ENCODE results near the gene SIVA1. TPM values are rescaled to one million over a fixed set of nuclear protein-coding genes. Genes with fewer than 3 reads are reported as not detected.

SIVA1 gene
- polyA plus RNA-seq, 3 donors: 102 to 193 (median 156) TPM

DNA sequence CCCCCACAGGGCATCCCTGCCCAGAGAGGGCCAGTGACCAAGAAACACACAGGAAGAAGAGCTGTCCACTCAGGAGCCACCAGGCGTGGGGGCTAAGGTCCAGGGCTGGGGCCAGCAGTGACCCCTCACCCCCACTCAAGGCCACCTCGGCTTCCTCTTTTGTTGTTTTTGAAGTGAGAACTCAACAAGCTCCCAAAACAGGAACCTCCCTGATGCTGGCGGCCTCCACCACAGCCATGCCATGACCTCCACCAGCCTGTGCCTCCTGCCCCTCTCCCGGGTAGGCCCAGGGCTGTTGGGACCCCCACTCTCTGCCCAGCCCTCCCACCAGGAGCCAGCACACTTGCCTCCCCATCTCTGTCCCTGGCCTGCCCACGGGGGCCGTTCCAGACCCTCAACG, 34.8 kb downstream of the SIVA1 start:
- no peak for TF ChIP-seq CTCF (IDR thresholded peaks at IDR 0.05)
- Histone ChIP-seq H3K9me3 (replicated peaks in 1 of 2; ENCODE audit: control insufficient read depth in 1 of 2, insufficient read depth in 1 of 2, low read length in 2 of 2) (no peaks in the 10 kb centered on the region), H3K79me2 (ENCODE audit: insufficient read depth, low read length) (peaks cover 81% of the 10 kb centered on the region), H3K4me1 (ENCODE audit: control insufficient read depth in 1 of 2, insufficient read depth in 2 of 2, low read length in 2 of 2) (peaks cover 29 to 41% of the 10 kb centered on the region in 2 donors), H3K4me3 (replicated peaks in 1 of 3; ENCODE audit: low read depth in 2 of 3, low read length in 3 of 3) (peak overlapping the region in 1 of 3 experiments; percentile 60), H3K27ac (ENCODE audit: low read depth in 1 of 2, low read length in 2 of 2) (peak overlapping the region; percentile 53 to 77), H3K9ac (ENCODE audit: insufficient read depth, low read length, poor library complexity, severe bottlenecking) (peak overlapping the region; percentile 43), H2AFZ (ENCODE audit: insufficient read depth, low read depth, low read length, poor library complexity, severe bottlenecking) (no peak overlapping the region), H3K27me3 (ENCODE audit: control insufficient read depth in 2 of 2, insufficient read depth in 2 of 2, low read length in 2 of 2) (no peaks in the 10 kb centered on the region), H3K36me3 (replicated peaks in 1 of 2; ENCODE audit: control insufficient read depth in 1 of 2, insufficient read depth in 2 of 2, low read length in 2 of 2) (peaks cover 35 to 36% of the 10 kb centered on the region in 2 donors), H3K4me2 (replicated peaks; ENCODE audit: extremely low read depth, low read length, poor library complexity, severe bottlenecking) (peak overlapping the region; percentile 64), H4K20me1 (ENCODE audit: insufficient read depth, low read length) (peaks cover 75% of the 10 kb centered on the region)
- peak overlapping the region in 1 of 2 donors; percentile 67 for H3K4me3 Mint-ChIP-seq
- H3K27me3 Mint-ChIP-seq (ENCODE audit: low read depth in 3 of 3): peaks cover 0 to 2% (median 0%) of the 10 kb centered on the region in 3 donors
- 53% methylated on average over 5 of the region's 7 CpGs for WGBS (ENCODE audit: insufficient coverage)
- peak; percentile 67 to 76 (median 76) for DNase-seq
- peaks cover 41% of the 10 kb centered on the region for H3K4me1 Mint-ChIP-seq
- no peaks in the 10 kb centered on the region for H3K9me3 Mint-ChIP-seq
- peak overlapping the region in 6 of 7 donors; percentile 62 to 90 (median 82) for H3K27ac Mint-ChIP-seq
- intact Hi-C loops (cut with micrococcal nuclease): no loop called here
- H3K36me3 Mint-ChIP-seq: peaks cover 21 to 43% of the 10 kb centered on the region in 2 donors

- no peak for TF ChIP-seq CTCF (IDR thresholded peaks at IDR 0.05)
Observed at GRCh38 chr14:104788161-104788818, 35.3 kb downstream of the SIVA1 start.

More at GRCh38 chr14:104788161-104788818, 35.3 kb downstream of the SIVA1 start:
- no peaks in the 10 kb centered on the region for H3K27me3 ChIP-seq (ENCODE audit: control insufficient read depth in 2 of 2, insufficient read depth in 2 of 2, low read length in 2 of 2)
- H3K4me3 ChIP-seq (replicated peaks in 1 of 3; ENCODE audit: low read depth in 2 of 3, low read length in 3 of 3): peak overlapping the region in 1 of 3 experiments; percentile 60
- peaks cover 33% of the 10 kb centered on the region in 2 donors for H3K36me3 ChIP-seq (replicated peaks in 1 of 2; ENCODE audit: control insufficient read depth in 1 of 2, insufficient read depth in 2 of 2, low read length in 2 of 2)
- peak overlapping the region; percentile 64 for H3K4me2 ChIP-seq (replicated peaks; ENCODE audit: extremely low read depth, low read length, poor library complexity, severe bottlenecking)
- DNase-seq: no peak
- peaks cover 87% of the 10 kb centered on the region for H3K79me2 ChIP-seq (ENCODE audit: insufficient read depth, low read length)
- Mint-ChIP-seq H3K9me3 (no peaks in the 10 kb centered on the region), H3K4me1 (peaks cover 47% of the 10 kb centered on the region), H3K4me3 (peak overlapping the region in 1 of 2 donors; percentile 67), H3K27me3 (ENCODE audit: low read depth in 3 of 3) (peaks cover 0 to 2% (median 0%) of the 10 kb centered on the region in 3 donors), H3K36me3 (peaks cover 20 to 48% of the 10 kb centered on the region in 2 donors), H3K27ac (peak overlapping the region in 6 of 7 donors; percentile 62 to 90 (median 82))
- H3K9me3 ChIP-seq (replicated peaks in 1 of 2; ENCODE audit: control insufficient read depth in 1 of 2, insufficient read depth in 1 of 2, low read length in 2 of 2): no peaks in the 10 kb centered on the region
- 87% methylated on average over 9 of the region's 14 CpGs for WGBS (ENCODE audit: insufficient coverage)
- intact Hi-C loops (cut with micrococcal nuclease): no loop called here
- H3K27ac ChIP-seq (ENCODE audit: low read depth in 1 of 2, low read length in 2 of 2): peak overlapping the region; percentile 53 to 77
- H4K20me1 ChIP-seq (ENCODE audit: insufficient read depth, low read length): peaks cover 77% of the 10 kb centered on the region
- H3K9ac ChIP-seq (ENCODE audit: insufficient read depth, low read length, poor library complexity, severe bottlenecking): peak overlapping the region; percentile 24
- H3K4me1 ChIP-seq (ENCODE audit: control insufficient read depth in 1 of 2, insufficient read depth in 2 of 2, low read length in 2 of 2): peaks cover 33 to 46% of the 10 kb centered on the region in 2 donors
- H2AFZ ChIP-seq (ENCODE audit: insufficient read depth, low read depth, low read length, poor library complexity, severe bottlenecking): no peak overlapping the region

Measured in CD14-positive monocyte (primary cell).